HG02973 (cell line): ENCODE data around the gene NIFK.
A peak's percentile ranks its signal among the peaks of the same experiment; 100 is the strongest.

ENCODE experiments used
- ATAC-seq: cut with Tn5 transposase; IDR thresholded peaks from one replicate; pipeline ENCODE4 v1.9.1; 2021; ENCODE audit warnings: moderate library complexity; ENCODE audit not compliant: unreplicated experiment

The NIFK gene

DNA sequence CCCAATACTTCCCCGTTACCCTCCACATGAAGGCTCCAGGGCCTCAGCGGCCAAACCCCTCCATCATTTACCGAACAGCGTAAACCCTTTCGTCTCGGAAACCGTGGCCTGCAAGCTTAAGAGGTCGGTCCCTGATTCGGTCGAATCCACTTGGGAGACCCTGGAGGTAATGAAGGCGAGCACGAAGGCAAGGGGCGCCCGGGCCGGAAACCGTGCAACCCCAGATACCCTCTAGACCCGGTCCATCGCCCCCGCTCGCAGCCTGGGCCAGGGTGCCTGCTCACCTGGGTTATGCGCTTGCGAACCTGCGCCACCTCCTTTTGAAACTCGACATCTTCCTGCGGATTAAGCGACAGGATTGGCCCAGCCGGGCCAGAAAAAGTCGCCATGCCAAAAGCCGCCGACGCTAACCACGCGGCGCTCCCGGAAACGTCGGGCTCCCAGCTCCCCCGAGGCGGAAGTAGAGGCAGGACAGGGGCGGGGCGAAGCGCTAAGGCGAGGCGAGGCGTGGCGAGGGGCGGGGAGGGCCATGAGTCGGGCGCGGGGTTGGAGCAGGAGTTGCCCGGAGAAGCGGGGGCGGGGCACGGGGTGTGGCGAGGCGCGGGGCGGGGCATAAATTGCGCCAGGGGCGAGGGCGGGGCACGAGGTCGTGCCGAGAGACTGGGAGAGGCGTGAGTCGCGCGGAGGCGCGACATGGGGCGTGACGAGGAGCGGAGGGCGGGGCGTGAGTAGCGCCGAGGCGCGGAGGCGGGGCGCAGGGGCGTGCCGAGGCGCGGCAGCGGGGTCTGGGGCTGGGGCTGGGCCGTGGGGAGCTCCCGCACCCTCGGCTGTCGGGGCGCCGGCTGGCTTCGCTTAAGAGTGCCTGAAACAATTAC is at the start of gene NIFK:
NIFK (minus strand) TSS at position 414 of the 875 bp plus-strand sequence; CDS start at position 389, 25 bp downstream.
- ATAC-seq, result peak; percentile 94

DNA sequence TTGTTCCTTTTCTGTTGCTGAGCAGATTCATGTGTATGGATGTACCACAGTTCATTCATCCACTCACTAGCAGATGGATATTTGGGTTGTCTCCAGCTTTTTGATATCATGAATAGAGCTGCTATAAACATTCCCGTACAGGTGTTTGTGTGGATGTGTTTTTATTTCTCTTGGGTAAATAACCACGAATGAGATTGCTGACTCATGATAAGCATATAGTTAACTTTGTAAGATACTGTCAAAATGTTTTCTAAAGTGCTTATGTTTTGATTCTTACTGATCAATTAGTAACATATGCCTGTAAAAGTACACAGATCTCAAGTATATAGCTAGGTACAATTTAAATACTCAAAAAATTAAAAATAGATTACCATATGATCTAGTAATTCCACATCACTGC is 46.5 kb upstream of the NIFK start:
- no peak for ATAC-seq

DNA sequence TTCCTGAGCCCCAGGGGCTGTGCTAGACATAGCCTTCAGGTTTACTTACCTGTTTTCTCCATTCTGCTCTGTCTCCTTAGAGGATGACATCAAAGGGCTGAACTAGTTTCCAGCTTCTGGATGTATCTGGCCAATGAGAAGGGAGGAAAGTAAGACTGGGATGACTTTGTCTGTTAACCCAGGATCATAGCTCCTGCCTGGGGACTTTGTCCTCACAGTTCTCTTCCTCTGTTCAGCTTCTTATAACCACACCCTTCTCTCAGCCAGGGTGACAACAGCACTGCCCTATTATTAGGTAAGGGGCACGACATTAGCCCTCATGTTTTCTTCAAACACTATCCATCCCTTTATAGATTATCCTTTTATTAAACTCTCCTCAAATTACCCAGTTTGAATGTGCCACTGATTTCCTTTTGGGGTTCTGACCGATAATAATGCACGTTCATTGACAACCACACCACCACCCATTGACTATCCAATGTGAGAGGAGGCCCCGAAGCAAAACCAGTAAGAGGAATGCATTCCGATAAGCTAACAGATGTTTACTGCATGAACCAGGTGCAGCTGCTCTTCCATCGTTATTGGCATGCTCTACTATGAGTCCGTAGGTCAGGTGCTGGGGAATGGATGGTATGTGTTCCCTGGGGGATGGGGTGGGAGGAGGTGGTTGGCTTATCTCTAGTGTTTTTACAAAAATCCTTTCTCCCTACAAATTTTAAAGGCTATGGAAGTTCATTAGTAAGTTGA is 42.2 kb upstream of the NIFK start:
- no peak for ATAC-seq

DNA sequence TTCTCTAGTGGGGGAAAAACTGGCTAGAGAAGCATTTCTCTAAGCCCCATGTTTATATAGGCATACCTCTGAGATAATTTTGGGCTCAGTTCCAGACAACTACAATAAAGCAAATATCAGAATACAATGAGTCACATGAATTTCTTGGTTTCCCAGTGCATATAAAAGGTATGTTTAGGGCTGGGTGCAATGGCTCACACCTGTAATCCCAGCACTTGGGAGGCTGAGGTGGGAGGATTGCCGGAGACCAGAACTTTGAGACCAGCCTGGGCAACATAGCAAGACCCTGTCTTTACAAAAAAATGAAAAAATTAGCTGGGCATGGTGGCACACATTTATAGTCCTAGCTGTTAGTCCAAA is 41.0 kb upstream of the NIFK start:
- ATAC-seq, result no peak

DNA sequence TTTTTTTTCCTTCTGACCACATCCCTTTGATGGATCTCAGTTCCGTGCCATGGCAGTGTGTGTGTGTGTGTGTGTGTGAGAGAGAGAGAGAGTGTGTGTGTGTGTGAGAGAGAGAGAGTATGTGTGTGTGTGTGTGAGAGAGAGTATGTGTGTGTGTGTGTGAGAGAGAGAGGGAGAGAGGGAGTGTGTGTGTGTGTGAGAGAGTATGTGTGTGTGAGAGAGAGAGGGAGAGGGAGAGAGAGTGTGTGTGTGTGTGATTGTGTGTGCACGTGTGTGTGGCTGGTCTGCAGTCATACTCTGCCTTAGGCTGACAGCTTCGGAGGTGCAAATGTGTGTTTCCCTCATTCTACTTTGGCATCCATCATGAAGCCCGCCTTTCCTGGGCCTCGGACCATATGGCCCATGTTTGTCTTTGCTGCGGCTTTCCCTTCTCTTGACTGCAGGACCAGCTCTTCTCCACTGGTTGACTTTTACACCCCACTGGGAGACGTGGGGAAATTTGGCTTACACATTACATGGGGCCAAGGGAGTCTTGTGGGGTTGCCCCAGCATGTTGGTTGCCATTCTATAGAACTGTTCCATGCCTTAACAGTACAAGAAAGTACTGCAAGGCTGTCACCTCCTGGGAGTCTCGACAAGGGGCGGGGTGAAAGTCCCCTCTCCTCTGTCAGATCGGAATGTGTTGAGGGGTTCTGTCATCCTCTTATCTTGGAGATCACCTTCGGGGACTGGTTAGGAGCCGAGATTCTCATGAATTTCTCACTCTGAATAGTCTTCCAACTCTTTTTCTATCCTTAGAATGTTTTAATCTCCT is 40.4 kb upstream of the NIFK start:
- no peak for ATAC-seq

DNA sequence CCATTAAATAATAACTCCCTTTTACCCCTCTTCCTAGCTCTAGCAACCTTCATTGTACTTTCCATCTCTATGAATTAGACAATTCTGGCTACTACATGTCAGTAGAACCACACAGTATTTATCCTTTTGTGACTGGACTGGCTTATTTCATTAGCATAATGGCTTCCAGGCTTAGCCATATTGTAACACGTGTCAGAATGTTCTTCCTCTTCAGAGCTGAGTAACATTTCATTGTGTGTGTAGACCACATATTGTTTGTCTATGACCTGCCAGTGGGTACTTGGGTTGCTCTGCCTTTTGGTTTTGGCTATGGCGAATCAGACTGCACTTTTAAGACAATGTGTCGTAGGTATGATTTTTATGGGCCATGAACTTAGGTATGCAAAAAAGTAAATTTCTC is 39.7 kb upstream of the NIFK start:
- ATAC-seq, result no peak

DNA sequence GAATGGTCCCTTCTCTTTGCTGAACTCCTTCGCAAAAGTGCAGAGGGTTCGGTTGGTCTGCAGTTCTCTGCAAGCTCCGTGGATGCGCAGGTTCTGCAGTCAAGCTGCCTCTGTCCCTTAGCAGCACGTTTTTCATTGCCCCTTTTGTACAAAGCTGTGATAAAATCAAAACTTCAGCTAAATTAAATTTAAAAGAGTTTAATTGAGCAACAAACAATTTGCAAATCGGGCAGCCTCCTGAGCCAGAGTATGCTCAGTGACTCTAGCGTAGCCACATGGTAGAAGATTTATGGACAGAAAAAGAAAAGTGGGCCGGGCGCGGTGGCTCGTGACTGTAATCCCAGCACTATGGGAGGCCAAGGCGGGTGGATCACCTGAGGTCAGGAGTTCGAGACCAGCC is 37.6 kb upstream of the NIFK start:
- no peak for ATAC-seq

DNA sequence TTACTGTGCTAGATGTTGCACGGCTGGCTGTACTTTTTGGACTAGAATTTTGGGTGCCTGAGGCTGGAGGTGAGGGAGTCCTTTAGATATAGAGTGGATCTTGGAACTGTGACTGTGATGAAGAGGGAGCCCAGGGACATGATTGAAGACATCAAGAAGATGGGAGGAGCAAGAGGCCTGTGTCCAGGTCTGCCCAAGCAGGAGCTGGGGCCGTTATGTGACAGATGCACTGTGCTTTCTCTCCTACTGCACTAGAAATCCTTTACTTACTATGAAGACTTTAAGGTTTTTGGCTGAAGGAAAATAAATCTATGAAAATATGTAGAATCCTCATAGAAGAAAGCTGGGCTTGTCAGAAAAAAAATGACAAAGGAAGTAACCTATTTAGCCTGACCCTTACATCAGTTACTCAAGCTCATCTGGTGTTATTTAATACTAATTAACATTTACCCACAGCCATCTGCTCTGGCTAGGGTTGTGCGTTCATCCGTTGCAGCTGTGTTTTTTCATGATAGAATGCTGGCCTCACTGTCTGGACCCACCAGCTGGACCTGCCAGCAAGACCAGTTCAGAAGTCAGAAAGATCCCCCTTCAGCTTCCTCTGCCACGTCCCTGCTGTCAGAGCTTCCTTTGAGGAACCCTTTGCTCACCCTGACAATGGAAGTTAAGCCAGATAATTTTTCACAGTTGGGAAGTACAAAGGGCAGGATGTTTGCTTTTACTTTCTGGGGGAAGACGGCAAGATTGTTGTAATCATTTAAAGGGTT is 35.5 kb upstream of the NIFK start:
- no peak for ATAC-seq

DNA sequence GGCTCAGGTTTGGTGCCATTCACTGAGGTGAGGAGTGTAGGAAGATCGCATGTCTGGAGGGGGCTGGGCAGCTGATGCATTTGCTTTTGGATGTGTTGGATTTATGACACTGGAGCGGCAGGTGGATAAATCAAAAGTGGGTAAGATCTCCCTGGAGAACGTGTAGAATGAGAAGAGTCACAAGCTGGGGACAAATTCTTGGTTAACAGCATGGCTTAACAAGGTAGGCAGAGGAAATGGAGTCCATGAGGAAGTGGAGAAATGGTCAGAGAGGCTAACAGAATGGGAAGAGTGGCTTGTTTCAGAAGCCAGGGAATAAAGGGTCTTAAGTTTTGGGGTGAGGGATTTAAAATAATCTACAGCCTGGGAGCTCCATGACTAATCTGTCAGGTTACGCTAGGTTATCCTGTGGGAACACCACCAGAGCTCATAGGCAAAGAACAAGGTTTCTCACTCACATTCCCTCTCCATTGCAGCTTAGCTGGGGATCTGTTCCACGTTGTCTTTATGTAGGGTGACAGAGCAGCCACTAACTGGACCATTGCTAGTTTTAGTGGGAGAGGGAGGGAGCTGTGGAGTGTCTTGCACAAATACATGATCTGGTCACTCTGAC is 31.6 kb upstream of the NIFK start:
- no peak for ATAC-seq

DNA sequence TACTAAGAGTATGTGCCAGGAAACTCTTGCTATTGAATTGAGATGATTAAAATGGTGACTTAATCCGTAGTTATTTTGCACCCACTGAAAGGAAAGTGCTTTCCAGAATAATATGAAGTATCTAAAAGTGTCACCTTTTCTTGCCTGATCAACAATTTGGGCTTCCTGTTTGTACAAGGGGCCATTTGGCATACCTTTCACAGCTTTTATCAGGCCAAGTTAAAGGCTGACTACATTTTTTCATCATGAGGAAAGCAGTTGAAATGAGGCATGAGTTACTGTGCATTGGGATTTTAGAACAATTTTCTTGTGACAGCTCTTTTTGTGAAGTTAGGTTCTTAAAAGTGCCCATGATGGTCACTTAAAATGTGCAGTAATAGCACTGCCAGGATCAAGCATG is 29.9 kb upstream of the NIFK start:
- ATAC-seq, result no peak

DNA sequence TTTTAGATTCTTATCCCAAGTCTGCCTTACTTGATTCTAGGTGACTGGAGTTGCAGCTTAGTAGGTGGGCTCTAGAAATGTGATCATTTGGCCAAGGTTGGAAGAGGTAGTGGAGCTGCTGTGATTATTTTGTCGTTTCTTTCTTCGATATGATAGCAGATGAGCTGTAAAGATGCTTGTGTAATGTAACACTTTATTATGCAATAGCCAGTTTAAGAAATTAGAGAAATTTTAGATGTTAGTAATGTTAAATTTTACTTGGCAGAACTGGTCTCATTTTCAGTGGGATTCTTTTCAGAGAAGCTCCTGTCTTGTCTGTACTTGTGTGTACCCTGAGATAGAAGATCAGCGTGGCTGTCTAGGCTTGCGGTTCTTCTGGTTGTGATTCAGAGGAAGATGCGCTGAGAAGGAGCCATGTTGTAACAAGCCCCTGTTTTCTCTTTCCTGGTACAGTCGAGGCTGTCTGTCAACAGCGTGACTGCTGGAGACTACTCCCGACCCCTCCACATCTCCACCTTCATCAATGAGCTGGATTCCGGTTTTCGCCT is 28.1 kb upstream of the NIFK start:
- ATAC-seq, result no peak

DNA sequence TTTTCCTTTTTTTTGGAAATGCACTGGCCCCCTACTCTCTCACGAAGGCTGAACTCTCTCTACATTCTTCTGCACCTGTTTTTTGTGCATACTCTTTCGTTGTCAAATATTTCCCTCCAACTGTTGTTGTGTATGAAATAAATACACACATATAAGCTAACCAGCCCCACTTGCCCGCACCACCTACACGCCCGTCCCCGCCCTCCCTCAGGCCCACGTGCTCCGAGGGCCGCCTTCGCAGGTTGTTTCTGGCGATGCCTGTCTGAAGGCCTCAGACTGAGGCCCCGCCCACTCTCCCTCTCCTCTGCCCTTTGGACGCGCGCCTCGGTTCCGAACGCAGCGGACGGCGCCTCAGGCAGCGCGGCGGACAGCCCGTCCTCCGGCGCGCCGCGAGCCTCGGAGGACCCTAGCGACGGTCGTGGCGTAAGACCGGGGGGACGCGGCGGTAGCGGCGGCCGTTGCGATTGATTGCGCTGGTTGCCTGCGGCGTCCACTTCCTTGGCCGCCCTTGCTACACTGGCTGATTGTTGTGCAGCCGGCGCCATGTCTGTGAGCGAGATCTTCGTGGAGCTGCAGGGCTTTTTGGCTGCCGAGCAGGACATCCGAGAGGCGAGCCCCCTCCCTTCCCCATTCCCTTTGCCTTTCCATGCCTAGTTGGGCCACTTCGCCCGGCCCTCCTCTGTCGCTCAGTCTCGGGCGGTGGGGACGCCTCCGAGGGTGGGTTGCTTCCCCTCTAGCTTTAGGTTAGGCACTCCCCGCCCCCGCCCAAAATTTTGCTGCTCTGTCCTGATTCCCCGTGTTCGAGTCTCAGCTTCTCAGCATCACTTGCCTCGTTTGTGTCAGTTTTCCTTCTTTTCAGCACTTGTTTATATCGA is 18.8 kb upstream of the NIFK start, which contains the start of gene TSN:
TSN (plus strand) TSS at position 415 of the 875 bp plus-strand sequence; CDS start at position 544, 129 bp downstream.
- peak; percentile 99 for ATAC-seq

DNA sequence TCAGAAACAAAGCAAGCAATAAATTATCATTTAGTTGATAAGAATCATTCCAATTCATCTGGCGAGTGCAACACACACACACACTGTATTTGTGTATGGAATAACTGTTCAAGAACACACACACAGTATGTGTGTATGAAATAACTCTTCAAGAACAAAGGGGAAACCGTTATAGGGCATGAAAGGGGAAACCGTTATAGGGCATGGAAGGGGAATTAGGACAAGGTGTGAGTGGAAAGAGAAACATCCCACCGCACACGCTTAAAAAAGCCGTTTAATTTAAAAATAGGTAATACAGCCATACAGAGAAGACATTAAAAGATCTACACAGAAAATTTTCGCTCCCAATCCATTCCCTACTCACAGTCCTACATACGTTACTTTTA is 18.2 kb upstream of the NIFK start:
- no peak for ATAC-seq

DNA sequence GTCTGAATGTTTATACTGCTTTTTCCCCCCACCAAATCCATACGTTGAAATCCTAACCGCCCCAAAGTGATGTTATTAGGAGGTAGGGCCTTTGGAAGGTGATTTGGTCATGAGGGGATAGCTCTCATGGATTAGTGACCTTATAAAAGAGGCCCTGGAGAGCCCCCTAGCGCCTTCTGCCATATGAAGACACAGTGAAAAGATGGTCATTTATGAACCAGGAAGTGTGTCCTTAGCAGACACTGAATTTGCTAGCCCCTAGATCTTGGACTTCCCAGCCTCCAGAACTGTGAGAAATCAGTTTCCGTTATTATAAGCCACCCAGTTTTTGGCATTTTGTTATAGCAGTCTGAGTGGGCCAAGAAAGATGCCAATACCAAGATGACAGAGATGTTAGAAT is 11.5 kb upstream of the NIFK start:
- ATAC-seq, result no peak

DNA sequence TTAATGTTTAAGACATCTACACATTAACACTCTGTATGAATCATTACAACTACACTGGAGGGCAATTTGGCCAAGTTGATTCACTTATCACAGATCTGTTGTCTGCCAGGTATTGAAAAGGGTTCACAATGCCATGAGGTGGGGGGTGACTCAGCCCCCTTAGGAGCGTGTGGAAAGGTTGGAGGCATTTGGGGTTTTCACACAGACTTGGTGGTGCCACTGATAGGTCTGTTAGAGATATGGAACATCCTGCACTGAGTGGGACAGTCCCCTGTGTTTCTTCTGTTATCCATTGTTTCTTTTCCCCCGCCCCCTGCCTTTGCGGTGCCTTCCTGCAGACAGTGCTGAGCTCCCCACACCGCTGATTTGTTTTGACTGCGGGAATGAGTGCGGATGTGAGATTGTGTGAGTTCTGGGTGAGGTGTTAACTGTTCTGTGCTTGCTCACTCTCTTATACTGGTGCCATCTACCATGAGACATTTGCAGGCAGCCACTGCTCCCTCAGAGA is 9.4 kb upstream of the NIFK start:
- no peak for ATAC-seq

DNA sequence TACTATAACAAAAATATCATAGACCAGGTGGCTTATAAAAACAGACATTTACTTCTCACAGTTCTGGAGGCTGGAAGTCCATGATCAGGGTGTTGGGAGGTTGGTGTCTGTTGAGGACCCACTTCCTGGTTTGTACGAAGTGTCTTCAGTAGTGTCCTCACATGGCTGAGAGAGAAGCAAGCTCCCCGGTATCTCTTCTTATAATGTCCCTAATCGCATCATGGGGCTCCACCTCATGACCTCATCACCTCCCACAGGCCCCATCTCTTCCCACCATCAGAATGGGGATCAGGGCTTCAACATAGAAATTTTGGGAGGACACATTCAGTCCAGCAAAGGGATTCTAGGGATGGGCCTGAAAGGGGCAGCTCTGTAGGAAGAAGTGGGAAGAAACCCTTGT is 4.8 kb upstream of the NIFK start:
- ATAC-seq, result no peak

DNA sequence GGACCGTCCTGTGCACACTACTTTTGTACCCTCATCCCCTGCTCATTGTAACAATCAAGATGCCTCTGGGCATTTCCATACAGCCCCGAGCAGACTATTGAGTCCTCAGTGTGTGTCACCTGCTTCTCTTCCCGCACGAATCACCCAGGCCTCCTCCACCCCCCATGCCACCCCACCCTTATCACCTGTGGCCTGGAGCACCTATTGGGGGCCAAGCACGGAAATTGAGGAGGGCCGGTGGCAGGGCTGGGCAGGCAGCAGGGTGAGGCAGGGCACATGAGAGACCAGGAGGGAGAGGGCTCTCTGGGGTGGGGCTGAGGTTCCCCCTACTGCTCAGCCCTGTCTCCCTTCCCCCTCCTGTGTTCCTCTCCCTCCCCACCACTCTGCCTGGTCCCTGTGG is 4.3 kb upstream of the NIFK start:
- ATAC-seq, result no peak

DNA sequence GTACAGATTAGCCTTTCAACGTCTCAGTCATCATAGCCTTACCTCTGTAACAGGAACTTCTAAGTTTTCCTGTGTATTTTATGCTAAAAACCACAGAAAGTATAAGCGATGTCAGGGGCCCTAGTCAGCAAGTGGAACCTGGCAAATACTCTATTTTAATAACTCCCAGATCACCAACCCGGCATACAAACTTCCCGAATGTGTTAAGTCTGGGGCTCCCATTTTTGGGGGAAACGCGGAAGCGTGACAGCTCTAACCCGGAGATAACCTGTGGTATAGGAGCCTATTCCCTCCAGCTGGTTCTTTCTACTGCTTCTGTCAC is 574 bp downstream of the NIFK start:
- no peak for ATAC-seq

DNA sequence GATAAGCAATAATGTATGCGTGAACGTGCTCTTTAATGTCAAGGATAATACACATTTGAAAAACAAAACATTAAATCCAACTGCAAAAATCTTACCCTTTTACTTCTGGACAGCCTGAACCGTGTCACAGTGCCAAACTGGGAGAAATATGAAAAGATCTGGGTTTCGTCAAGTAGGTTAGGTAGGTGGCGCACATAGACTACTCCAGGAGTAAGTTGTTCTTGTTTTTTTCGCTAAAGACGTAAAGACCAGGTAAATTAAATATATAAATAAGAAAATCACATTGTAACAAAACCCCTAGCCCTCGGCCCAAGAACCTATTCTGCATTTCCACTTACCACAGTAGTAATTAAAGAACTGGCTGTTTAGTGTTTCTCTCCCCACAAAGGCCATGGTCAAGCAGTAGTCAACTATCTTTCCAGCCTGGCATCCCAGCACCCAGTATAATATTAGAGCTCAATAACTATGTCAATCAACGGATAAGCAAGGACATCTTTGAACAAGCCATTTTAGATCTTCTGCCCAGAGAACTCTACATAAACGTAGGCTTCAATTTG is 1.1 kb downstream of the NIFK start:
- ATAC-seq, result no peak
